ENCODE results near the gene NOSIP.

NOSIP gene

DNA sequence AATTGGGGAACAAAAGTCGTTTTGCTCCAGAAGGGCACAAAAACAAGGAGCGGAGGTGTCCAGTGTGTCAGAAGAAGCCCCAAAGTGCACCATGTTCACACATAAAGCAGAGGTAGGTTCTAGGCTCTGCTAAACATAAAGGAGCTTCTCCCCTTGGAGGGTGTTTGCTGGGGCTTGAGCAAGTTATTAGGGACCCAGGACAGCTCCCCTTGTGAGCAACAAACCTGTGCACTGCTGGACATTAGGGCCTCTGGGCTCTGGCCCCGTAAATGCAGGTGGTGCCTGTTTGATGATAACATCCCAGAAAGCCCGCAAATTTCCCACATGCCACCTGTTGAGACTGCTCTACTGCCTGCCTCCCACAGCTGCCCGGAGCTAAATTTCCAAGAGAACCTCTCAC lies 41.7 kb downstream of the NOSIP start:
- no peak for DNase-seq (ENCODE audit: low read depth)
- TF ChIP-seq, protein P1, sequence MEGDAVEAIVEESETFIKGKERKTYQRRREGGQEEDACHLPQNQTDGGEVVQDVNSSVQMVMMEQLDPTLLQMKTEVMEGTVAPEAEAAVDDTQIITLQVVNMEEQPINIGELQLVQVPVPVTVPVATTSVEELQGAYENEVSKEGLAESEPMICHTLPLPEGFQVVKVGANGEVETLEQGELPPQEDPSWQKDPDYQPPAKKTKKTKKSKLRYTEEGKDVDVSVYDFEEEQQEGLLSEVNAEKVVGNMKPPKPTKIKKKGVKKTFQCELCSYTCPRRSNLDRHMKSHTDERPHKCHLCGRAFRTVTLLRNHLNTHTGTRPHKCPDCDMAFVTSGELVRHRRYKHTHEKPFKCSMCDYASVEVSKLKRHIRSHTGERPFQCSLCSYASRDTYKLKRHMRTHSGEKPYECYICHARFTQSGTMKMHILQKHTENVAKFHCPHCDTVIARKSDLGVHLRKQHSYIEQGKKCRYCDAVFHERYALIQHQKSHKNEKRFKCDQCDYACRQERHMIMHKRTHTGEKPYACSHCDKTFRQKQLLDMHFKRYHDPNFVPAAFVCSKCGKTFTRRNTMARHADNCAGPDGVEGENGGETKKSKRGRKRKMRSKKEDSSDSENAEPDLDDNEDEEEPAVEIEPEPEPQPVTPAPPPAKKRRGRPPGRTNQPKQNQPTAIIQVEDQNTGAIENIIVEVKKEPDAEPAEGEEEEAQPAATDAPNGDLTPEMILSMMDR (IDR thresholded peaks at IDR 0.05; ENCODE audit: insufficient read depth, low read depth, low read length, missing control alignments) = no peak
- H3K4me3 ChIP-seq (ENCODE audit: low read length) = no peak overlapping the region

DNA sequence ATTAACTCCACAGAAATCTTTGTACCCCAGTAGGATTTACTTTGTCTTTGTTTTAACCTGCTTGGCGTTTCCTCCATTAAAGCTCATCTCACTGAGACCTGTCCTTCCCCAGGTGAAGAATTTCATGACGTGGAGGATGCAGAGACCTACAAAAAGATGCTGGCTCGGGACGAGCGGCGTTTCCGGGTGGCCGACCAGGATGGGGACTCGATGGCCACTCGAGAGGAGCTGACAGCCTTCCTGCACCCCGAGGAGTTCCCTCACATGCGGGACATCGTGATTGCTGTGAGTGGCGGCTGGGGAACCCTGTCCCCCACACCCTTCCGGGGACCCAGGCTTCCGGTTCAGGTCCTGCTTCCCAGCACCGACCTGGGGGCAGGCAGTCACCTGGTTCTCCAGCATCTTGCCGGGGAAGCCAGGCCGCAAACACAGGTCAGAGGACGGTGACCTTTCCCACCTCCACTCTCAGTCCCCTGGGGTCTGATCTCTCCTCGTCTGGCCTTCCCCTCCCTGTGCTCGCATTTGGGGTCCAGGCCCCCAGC lies 43.4 kb downstream of the NOSIP start:
- TF ChIP-seq, protein P1 (IDR thresholded peaks at IDR 0.05; ENCODE audit: insufficient read depth, low read depth, low read length, missing control alignments) = no peak
- no peak for DNase-seq (ENCODE audit: low read depth)
- no peak overlapping the region for H3K4me3 ChIP-seq (ENCODE audit: low read length)

DNA sequence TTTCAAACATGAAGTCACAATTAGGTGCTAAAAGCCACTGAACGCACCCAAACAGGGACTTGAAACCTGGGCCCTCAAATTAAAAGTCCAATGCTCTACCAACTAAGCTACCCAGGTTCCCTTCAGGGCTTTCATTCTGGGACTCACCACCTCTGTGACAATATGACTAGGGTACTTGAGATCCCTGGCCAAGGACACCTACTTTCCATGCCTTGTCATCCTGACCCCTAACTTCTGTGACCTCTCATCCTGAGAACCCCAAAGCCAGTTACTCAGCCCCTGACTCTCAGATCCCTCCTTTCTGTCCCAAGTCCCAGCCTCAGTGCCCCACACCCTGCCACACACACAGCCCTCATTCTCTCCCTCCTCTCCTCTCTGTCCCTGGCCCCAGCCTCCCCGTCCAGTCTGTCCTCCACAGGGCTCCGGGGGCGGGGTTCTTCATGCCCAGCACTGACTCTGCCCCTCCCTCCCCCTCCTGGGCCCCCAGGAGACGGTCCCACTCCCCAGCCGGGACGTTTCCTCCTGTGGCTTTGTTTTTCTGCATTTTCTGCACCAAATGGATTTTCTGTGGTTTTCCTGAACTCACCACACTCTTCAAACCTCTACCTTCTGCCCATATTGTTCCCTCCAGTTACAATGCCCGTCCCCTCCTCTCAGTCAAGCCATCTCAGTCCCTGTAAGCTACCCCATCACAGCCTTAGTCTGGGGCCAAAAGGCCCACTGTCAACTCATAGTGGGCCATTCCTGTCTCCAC lies 45.5 kb downstream of the NOSIP start:
- TF ChIP-seq, protein P1 (IDR thresholded peaks at IDR 0.05; ENCODE audit: insufficient read depth, low read depth, low read length, missing control alignments) = no peak
- no peak for DNase-seq (ENCODE audit: low read depth)
- H3K4me3 ChIP-seq (ENCODE audit: low read length) = peak overlapping the region; percentile 56

DNA sequence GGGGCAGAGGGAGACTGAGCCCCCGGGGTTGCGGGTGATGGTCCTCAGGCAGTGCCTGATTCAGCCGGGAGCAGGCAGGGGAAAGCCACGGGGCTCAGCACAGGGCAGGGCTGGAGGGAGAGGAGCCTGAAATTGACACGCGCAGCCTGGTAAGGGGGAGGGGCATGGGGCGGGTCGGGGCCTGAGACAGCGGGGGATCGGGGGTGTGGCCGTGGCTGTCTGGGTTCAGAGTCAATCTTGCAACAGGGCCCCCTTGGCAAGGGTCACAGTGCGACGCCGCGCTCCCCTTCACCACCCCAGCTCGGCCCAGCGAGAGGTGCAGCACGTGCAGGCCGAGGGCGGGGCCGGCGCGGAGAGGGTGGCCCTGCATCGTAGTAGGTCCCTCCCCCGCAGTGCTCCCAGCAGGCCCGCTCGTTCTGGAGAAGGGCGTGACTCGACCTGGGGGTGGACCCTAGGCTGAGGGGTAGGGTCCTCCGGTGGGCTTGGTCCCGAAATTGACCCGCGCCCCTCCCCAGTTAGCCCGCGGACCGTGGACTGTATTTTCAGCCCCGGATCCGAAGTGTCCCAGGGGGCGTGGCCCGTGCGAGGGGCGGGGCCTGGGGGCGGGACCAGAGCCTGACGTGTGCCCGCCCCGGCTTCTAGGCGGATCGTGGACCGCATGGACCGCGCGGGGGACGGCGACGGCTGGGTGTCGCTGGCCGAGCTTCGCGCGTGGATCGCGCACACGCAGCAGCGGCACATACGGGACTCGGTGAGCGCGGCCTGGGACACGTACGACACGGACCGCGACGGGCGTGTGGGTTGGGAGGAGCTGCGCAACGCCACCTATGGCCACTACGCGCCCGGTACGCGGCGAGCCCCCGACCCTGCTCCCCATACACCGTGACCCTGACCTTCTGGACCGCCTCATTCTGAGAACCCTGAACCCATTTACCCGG lies 46.5 kb downstream of the NOSIP start:
- TF ChIP-seq, protein P1 (IDR thresholded peaks at IDR 0.05; ENCODE audit: insufficient read depth, low read depth, low read length, missing control alignments) = peak; percentile 46
- DNase-seq (ENCODE audit: low read depth) = peak; percentile 70
- H3K4me3 ChIP-seq (ENCODE audit: low read length) = peak overlapping the region; percentile 56

DNA sequence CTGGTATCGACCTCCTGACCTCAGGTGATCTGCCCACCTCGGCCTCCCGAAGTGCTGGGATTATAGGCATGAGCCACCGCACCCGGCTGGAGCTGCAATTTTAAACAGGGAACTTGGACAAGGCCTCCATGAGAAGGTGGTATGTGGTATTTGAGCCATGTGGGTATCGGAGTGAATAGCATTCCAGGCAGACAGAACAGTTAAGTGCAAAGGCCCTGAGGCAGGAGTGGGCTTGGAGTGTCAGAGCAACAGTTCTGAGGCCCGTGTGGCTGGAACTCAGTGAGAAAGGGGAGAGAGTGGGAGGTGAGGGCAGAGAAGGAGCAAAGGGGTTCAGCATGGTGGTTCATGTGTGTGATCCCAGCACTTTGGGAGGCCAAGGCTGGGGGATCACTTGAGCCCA lies 49.6 kb downstream of the NOSIP start:
- DNase-seq (ENCODE audit: low read depth) = no peak
- TF ChIP-seq, protein P1 (IDR thresholded peaks at IDR 0.05; ENCODE audit: insufficient read depth, low read depth, low read length, missing control alignments) = no peak
- no peak overlapping the region for H3K4me3 ChIP-seq (ENCODE audit: low read length)

DNA sequence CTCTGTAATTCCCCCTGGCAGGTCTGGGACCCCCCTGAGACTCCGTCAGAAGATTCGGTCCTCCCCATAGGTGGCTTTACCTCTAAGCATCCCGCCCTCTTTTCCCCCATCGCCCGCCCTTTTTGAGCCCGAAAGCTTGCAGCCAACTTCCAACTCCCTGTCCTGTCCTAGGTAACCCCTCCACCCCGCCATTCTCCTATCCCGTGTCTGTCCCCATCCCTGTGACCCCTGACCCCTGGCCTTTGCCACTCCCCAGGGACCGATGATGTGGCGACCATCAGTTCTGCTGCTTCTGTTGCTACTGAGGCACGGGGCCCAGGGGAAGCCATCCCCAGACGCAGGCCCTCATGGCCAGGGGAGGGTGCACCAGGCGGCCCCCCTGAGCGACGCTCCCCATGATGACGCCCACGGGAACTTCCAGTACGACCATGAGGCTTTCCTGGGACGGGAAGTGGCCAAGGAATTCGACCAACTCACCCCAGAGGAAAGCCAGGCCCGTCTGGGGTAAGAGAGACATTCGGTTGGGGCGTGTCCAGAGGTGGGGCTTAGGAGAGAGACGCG lies 52.1 kb downstream of the NOSIP start:
- TF ChIP-seq, protein P1 (IDR thresholded peaks at IDR 0.05; ENCODE audit: insufficient read depth, low read depth, low read length, missing control alignments) = no peak
- H3K4me3 ChIP-seq (ENCODE audit: low read length) = peak overlapping the region; percentile 52
- no peak for DNase-seq (ENCODE audit: low read depth)

Data from epithelial cell of esophagus (primary cell).